Mesodermal cell (in vitro differentiated cells): ENCODE measurements around the gene VOPP1.

Experiments used
- H3K27ac ChIP-seq: 2 replicates; pipeline ENCODE4 v1.7.0; 2013; ENCODE audit warnings: mild to moderate bottlenecking, low read depth, low read length, moderate library complexity; ENCODE audit not compliant: severe bottlenecking
- H3K36me3 ChIP-seq: 2 replicates; pipeline ENCODE4 v1.7.1; 2013; ENCODE audit warnings: mild to moderate bottlenecking, low read length, moderate library complexity; ENCODE audit not compliant: control insufficient read depth, insufficient read depth
- H3K4me1 ChIP-seq: one replicate; pipeline ENCODE4 v1.7.1; 2013; ENCODE audit warnings: mild to moderate bottlenecking, low read length; ENCODE audit not compliant: insufficient read depth, control insufficient read depth, poor library complexity, severe bottlenecking
- H3K4me3 ChIP-seq: 2 replicates; pipeline ENCODE4 v1.7.0; 2013; ENCODE audit warnings: low read length, control low read depth, mild to moderate bottlenecking; ENCODE audit not compliant: insufficient read depth, poor library complexity, severe bottlenecking; ENCODE audit errors: extremely low read depth
- H3K9me3 ChIP-seq: 2 replicates; pipeline ENCODE4 v1.7.1; 2013; ENCODE audit warnings: mild to moderate bottlenecking, low read length, moderate library complexity; ENCODE audit not compliant: control insufficient read depth
- WGBS, 2 experiments: methylation state at CpG; one replicate each; pipeline ENCODE4 v1.1.5; 2013; ENCODE audit warnings: missing lambda C conversion rate in 2 of 2; ENCODE audit not compliant: insufficient coverage in 2 of 2; 5-methylcytosine and 5-hydroxymethylcytosine counted together

The VOPP1 gene

DNA sequence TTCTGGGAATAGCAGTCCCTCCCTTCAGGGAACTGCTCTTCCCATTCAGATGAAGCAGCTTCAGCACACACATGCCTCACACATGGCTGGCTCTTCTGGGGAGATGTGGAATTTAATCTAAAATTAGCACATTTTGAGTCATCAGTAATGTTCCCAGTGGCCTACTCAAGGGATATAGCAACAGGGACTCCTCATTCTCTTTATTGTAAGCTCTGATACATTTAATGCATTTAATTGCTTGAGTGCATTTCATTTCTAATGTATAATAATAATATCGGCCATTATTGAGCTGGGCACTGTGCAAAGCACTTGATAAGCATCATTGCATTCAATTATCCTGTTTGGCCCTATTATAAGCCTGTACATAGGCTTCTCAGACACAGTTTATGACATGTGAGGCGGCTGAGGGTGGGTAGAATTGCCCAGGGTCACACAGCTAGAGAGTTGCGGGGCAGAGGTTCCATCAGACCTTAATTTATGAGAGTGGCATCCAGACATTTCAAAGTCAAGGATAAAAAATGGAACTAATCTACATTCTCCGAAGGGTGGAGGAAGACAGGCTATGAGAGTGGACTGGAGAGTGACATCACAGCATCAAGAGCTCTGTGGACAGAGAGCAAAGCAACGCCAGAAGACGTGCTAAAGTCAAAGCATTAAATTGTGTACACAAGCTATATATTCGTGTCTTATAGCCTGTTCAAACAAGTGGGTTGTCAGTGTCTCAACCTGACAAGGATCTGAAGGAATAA lies 130.4 kb downstream of the VOPP1 start:
- H3K36me3 ChIP-seq: no peaks in the 10 kb centered on the region
- peaks cover 12% of the 10 kb centered on the region for H3K4me1 ChIP-seq
- no peak overlapping the region for H3K4me3 ChIP-seq
- H3K9me3 ChIP-seq: no peaks in the 10 kb centered on the region
- H3K27ac ChIP-seq: no peak overlapping the region
- 94 to 96% methylated on average over 4 to 6 of the region's 7 CpGs for WGBS, 2 experiments

DNA sequence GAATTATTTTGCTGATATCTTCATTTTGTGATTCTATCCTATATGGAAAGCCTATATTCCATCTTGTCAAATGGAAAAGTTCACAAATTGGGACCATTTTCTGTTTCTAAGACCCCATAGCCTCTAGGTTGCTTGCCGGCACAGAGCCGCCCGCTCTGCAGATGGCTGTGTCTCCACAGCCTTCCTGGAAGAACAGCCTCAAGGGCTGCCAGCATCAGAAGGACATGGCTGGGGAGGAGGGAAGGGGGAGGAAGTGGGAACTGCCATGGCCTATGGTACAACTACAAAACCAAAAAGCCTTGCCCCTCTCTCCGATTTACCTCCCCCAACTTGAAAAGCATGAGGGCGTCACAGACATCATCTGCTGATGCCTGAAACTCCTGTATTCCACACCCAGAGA lies 131.3 kb downstream of the VOPP1 start:
- Histone ChIP-seq H3K27ac (no peak overlapping the region), H3K36me3 (no peaks in the 10 kb centered on the region), H3K9me3 (no peaks in the 10 kb centered on the region), H3K4me3 (no peak overlapping the region), H3K4me1 (peaks cover 12% of the 10 kb centered on the region)
- WGBS, 2 experiments: 90 to 100% methylated on average over 1 to 2 of the region's 5 CpGs

DNA sequence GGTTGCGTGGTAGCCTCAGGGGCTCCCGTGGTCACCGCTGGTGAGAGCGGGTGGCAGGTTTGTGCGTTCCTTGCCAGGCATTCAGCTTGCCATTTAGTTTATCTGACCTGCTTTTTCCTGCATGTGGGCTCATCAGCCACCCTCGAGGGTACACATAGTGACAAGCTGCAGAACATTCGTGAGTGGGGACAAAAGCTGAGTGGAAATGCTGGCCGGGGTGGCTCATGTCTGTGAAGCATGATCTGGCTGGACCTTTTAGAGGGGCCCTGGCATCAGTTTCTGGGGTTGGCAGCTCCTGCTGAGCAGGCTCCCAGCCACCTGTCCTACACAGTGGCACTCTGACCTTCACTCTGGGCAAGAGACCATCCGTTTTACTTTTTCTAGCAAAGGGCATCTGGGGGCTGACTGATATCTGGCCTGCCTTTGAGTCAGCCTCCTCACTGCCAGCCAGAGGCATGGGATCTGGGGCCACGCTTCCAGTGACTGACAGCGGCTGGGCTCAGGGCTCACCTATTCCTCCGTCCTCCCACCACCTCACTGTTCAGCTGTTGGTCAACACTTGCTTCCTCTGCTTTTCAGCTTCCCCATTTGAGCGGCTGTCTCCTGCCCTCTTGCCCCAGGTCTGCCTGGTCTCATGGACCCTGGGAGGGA lies 132.1 kb downstream of the VOPP1 start:
- Histone ChIP-seq H3K4me3 (no peak overlapping the region), H3K27ac (no peak overlapping the region), H3K36me3 (no peaks in the 10 kb centered on the region), H3K4me1 (peaks cover 12% of the 10 kb centered on the region), H3K9me3 (no peaks in the 10 kb centered on the region)
- WGBS, 2 experiments: 85 to 94% methylated on average over 10 to 13 of the region's 13 CpGs

DNA sequence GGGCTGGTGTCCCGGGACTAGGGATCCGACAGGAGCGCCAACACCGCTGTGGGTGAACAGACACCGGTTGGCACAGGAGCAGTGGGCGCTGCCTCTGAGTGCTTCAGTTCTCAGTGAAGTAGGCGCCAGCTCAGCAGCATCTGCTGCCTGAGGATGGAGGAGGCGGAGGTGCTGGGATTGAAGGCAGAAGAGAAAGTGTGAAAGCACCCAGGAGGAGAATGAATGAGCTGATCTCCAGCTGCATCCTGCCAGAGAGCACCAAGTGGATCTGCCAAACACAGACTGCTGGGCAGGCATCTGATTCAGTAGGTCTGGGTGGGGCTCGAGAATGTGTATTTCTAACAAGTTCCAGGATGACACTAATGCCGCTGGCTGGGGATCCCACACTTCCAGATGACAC lies 132.7 kb downstream of the VOPP1 start:
- 84 to 90% methylated on average over 8 to 10 of the region's 10 CpGs for WGBS, 2 experiments
- no peak overlapping the region for H3K4me3 ChIP-seq
- H3K36me3 ChIP-seq: no peaks in the 10 kb centered on the region

DNA sequence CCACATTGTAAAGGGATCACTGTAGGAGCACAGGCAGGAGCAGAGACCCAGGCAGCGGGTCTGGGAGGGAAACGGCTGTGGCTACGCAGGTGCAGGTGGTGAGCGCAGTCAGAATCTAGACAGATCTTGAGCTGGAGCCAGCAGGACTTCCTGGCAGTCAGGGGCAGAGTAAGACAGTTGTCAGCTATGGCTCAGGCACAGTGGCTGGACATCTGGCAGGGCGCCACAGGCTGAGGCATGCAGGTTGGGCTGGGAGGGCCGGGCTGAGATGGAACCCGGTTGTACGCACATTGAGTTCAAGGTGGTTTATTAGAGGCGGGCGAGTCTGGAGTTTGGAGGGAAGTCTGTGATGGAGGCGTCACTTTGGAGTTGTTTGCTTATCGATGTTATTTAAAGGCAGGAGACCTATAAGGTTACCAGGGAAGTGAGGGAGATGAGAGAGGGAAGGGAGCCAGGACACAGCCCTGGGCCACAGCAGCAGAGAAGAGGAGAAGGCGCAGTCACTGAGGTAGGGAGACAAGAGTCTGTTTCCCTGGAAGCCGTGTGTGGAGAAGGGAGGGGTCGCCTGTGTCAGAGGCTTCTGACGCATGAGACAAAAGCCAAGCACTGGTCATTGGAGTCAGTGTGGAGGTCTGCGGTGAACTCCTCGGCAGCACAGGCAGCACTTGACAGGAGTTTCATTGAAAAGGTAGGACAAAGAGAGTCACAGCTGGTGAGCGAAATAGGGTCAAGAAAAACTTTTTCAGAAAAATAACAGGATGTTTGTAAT lies 133.4 kb downstream of the VOPP1 start:
- H3K27ac ChIP-seq: no peak overlapping the region
- H3K4me1 ChIP-seq: peaks cover 12% of the 10 kb centered on the region
- H3K36me3 ChIP-seq: no peaks in the 10 kb centered on the region
- H3K9me3 ChIP-seq: no peaks in the 10 kb centered on the region
- no peak overlapping the region for H3K4me3 ChIP-seq
- WGBS, 2 experiments: 86 to 87% methylated on average over 17 of the region's 19 CpGs

More for the DNA sequence above, 132.7 kb downstream of the VOPP1 start:
- no peak overlapping the region for H3K27ac ChIP-seq
- H3K9me3 ChIP-seq: no peaks in the 10 kb centered on the region
- peaks cover 12% of the 10 kb centered on the region for H3K4me1 ChIP-seq

DNA sequence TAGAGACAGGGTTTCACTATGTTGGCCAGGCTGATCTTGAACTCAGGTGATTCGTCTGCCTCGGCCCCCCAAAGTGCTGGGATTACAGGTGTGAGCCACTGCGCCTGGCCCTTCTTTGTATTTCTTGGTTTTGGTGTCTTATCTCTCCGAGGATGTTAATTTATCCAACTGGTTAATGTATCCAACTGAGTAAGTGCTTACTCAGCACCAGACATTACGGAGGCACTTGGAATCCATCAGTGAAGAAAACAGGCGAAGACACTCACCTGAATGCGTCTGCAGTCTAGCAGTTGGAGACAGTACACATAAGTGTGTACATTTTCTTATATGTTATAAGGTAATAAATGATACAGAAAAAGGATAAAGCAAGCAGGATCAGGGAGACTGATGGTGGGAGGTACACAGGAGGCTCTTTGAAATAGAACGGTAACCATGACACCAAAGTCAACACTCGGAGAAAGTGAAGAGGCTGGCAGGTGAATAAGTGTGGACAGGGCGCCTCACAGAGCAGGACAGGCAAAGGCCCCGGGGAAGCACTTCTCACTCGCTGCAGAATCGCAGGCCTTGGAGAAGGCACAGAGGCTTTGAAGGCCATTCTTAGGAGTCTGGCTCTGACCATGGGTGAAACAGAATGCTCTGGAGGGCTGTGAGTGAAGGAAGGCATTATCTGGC lies 134.1 kb downstream of the VOPP1 start:
- H3K27ac ChIP-seq: no peak overlapping the region
- H3K4me1 ChIP-seq: peaks cover 12% of the 10 kb centered on the region
- no peaks in the 10 kb centered on the region for H3K9me3 ChIP-seq
- H3K36me3 ChIP-seq: no peaks in the 10 kb centered on the region
- H3K4me3 ChIP-seq: no peak overlapping the region
- 95 to 96% methylated on average over 8 to 12 of the region's 13 CpGs for WGBS, 2 experiments

DNA sequence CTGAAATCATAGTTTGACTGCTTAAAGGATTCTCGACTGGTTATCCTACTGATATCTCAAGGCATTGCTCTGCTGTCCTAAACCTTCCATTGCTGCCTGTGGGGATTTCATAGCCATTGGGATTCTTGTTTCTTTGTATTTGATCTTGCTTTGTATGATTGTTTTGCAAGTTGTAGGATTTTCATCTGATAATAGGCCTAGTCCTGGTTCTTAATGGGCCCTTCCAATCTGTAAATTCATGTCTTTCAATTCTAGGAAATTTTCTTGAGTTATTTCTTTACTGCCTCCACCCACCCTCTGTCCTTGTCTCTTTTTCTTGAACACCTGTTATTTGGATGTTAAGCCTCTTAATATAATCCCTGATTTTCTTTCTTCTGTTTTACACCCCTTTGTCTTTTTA lies 134.9 kb downstream of the VOPP1 start:
- 75 to 88% methylated on average over 1 of the region's 1 CpG for WGBS, 2 experiments
- no peak overlapping the region for H3K27ac ChIP-seq
- H3K9me3 ChIP-seq: no peaks in the 10 kb centered on the region

DNA sequence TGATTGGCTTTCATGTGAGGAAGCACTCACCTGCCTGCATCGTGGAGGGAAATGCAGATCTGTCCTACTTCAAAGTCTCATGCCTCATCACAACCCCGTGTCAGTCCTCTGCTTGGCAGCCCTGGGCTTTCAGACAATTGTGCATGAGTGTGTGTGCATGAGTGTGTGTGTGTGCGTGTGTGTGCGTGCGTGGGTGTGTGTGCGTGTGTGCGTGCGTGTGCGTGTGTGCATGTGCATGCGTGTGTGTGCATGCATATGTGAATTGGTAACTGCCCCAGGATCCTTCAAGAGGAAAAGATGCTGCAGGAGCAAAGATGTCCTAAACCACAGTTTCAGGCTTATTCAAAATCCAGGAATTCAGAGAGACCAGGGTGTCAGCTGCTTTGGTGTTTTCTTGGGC lies 135.8 kb downstream of the VOPP1 start:
- H3K27ac ChIP-seq: no peak overlapping the region
- peaks cover 6% of the 10 kb centered on the region for H3K4me1 ChIP-seq
- 93 to 98% methylated on average over 6 to 9 of the region's 10 CpGs for WGBS, 2 experiments
- H3K9me3 ChIP-seq: no peaks in the 10 kb centered on the region
- H3K4me3 ChIP-seq: no peak overlapping the region
- H3K36me3 ChIP-seq: no peaks in the 10 kb centered on the region

More for the DNA sequence above, 134.9 kb downstream of the VOPP1 start:
- Histone ChIP-seq H3K36me3 (no peaks in the 10 kb centered on the region), H3K4me1 (peaks cover 12% of the 10 kb centered on the region), H3K4me3 (no peak overlapping the region)

DNA sequence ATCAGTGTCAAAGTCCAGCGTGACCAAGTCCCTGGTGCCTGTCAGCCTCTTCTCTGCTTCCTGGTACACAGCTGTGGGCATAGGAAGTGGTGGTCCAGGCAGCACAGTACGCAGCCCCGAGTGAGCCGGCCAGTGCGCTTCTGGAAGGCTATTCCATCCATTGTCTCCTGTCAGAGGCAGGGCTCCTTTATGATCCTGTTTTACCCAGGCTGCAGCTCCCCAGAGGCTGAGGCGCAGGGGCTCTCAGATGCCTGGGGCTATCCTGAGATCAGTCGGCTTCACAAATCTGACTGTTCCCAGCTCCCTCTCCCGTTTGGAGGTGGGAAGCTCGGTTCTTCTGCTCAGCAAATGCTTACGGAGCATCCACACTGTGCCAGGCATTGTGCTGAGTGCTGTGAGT lies 136.8 kb downstream of the VOPP1 start:
- no peaks in the 10 kb centered on the region for H3K9me3 ChIP-seq
- H3K36me3 ChIP-seq: no peaks in the 10 kb centered on the region
- no peak overlapping the region for H3K4me3 ChIP-seq
- WGBS, 2 experiments: 82 to 90% methylated on average over 6 to 9 of the region's 10 CpGs
- H3K27ac ChIP-seq: no peak overlapping the region
- H3K4me1 ChIP-seq: peaks cover 5% of the 10 kb centered on the region

DNA sequence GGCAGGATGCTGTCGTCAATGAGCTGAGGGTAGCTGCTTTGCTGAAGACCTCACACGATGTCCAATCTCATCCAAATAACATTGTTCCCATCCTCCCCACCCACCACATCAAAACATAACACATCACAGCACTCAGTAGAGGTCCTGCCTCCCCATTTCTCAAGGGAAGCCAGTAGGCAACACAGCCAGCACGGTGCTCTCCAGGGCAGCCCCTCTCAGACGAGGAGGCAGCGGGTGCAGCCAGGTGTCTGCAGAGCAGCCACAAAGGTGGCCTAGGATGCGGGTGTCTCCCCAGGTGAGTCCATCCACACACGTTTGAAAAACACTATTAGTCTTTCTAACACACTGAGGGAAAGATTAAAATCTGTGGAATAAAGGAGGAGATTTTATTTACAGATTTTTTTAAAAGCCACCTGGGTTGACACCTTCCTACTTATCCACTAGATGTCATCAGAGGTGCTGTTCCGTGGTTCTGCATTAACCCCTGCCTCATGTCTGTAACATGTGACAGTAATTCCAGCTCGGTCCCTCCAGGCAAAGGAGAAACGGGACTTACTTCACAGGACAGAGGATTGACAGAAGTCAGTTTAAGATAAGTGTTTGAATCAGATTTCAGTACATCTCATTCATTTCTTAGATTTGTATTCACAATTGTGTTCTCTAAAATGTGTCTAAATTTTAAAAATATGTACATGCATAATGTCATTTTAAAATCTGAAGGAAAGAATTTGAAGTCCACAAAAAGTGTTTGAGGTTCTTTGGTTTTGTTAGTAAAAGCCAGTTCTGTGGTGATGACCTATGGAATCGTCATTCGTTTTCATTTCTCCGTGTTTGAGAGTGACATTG lies 139.1 kb downstream of the VOPP1 start:
- 84 to 87% methylated on average over 9 to 10 of the region's 13 CpGs for WGBS, 2 experiments
- H3K9me3 ChIP-seq: no peaks in the 10 kb centered on the region
- no peak overlapping the region for H3K4me3 ChIP-seq

More for the DNA sequence above, 139.1 kb downstream of the VOPP1 start:
- H3K36me3 ChIP-seq: no peaks in the 10 kb centered on the region
- no peaks in the 10 kb centered on the region for H3K4me1 ChIP-seq
- no peak overlapping the region for H3K27ac ChIP-seq
